ENCODE data around the gene EHMT1.

- no peak for TF ChIP-seq REST (IDR thresholded peaks at IDR 0.05; ENCODE audit: low read depth)
- no peak for TF ChIP-seq TEAD4 (IDR thresholded peaks at IDR 0.05)
- TF ChIP-seq YY1 (IDR thresholded peaks at IDR 0.05; ENCODE audit: low read depth): no peak
- no peak for TF ChIP-seq RAD21 (IDR thresholded peaks at IDR 0.05; ENCODE audit: low read depth)
These were observed 179.3 kb downstream of the EHMT1 start for GRCh38 chr9:137798142-137798541.
